HL-60 (cell line): ENCODE measurements around the gene NENF.

Source experiments
- DNase-seq, 2 experiments: peaks; one replicate each; pipeline ENCODE4 v3.0.0-alpha.2; 2010 to 2020; ENCODE audit warnings: low read depth in 1 of 2, low spot score in 1 of 2
- H3K27ac ChIP-seq: fragments of 250-450 bp; sonication (Bioruptor Pico); replicated peaks from 2 replicates; pipeline ENCODE4 v1.5.1; 2020; ENCODE audit warnings: mild to moderate bottlenecking, moderate library complexity
- H3K27me3 ChIP-seq: fragments of 250-450 bp; sonication (Bioruptor Pico); 2 replicates; pipeline ENCODE4 v1.5.1; 2021; ENCODE audit warnings: mild to moderate bottlenecking, moderate library complexity; ENCODE audit not compliant: insufficient read depth, poor library complexity, severe bottlenecking
- H3K4me3 ChIP-seq: replicated peaks from 2 replicates; pipeline ENCODE4 v1.5.1; 2011; ENCODE audit warnings: mild to moderate bottlenecking, control low read depth, low read length; ENCODE audit not compliant: insufficient read depth
- CTCF ChIP-seq: IDR thresholded peaks from one replicate; pipeline ENCODE4 v1.5.1; 2011; ENCODE audit warnings: low read length, control low read depth, inconsistent platforms; ENCODE audit not compliant: insufficient read depth
- GABPA ChIP-seq: IDR thresholded peaks from 2 replicates; pipeline ENCODE4 v1.6.1; 2012; ENCODE audit warnings: low read depth
- POLR2AphosphoS5 ChIP-seq: IDR thresholded peaks from 2 replicates; pipeline ENCODE4 v1.6.1; 2012; ENCODE audit warnings: low read depth
- SPI1 ChIP-seq: IDR thresholded peaks from 2 replicates; pipeline ENCODE4 v1.6.1; 2012; ENCODE audit warnings: low read depth, mild to moderate bottlenecking, borderline replicate concordance
- TF ChIP-seq, protein P1 (sequence below): IDR thresholded peaks from 2 replicates; pipeline ENCODE4 v1.6.1; 2012; ENCODE audit warnings: low read depth; ENCODE audit not compliant: insufficient replicate concordance

The NENF gene

DNA sequence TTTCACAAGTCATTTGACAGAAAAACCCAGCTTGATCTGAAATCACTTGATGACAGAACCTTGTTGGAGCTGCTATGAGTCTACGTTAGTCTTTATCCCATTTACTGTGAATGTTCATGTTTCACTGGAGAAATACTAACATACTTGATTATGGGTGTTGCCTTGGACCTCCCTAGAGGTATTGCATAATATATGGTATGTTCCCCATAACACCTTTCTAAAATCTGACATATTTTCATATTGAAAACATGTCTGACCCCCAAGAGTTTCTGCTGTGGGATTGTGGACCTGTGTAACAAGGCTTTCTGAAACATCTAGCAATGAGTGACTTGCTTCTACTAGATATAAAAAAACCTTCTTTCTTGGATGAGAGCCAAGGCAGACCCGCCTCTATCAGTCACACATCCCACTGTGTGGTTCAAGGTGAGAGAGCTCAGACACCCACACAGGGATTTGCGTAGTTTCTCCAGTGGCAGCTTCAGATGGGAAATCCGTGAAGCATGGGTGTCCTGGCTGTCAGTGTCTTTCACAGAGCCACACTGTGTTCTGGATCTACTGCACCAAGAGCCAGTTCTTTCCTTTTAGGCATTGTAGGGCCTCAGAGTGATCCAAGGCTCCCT, 4.6 kb downstream of the NENF start:
- TF ChIP-seq CTCF (no peak), POLR2AphosphoS5 (no peak), GABPA (no peak), SPI1 (no peak)
- TF ChIP-seq, protein P1, sequence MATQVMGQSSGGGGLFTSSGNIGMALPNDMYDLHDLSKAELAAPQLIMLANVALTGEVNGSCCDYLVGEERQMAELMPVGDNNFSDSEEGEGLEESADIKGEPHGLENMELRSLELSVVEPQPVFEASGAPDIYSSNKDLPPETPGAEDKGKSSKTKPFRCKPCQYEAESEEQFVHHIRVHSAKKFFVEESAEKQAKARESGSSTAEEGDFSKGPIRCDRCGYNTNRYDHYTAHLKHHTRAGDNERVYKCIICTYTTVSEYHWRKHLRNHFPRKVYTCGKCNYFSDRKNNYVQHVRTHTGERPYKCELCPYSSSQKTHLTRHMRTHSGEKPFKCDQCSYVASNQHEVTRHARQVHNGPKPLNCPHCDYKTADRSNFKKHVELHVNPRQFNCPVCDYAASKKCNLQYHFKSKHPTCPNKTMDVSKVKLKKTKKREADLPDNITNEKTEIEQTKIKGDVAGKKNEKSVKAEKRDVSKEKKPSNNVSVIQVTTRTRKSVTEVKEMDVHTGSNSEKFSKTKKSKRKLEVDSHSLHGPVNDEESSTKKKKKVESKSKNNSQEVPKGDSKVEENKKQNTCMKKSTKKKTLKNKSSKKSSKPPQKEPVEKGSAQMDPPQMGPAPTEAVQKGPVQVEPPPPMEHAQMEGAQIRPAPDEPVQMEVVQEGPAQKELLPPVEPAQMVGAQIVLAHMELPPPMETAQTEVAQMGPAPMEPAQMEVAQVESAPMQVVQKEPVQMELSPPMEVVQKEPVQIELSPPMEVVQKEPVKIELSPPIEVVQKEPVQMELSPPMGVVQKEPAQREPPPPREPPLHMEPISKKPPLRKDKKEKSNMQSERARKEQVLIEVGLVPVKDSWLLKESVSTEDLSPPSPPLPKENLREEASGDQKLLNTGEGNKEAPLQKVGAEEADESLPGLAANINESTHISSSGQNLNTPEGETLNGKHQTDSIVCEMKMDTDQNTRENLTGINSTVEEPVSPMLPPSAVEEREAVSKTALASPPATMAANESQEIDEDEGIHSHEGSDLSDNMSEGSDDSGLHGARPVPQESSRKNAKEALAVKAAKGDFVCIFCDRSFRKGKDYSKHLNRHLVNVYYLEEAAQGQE: no peak
- DNase-seq: no peak

DNA sequence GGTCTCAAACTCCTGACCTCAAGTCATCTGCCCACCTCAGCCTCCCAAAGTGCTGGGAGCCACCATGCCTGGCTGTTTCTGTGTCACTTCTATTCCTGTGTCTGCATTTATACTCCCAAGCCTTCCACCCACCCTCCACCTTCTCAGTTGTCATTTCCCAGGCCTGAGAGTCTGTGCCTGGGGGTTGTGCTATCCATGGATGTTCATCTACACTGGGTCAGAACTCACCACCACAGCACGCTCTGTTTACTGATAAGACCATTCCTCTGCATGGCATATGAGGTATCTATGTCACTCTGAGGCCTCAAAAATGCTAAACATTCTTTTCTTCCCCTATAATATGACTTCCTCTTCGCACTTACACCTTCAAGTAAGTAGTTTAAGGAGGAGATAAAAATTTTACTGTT, 6.1 kb downstream of the NENF start:
- Histone ChIP-seq H3K4me3 (no peak overlapping the region), H3K27ac (no peak overlapping the region), H3K27me3 (no peaks in the 10 kb centered on the region)
- TF ChIP-seq, protein P1: no peak
- peak; percentile 27; the same call in 1 of the 2 replicates for TF ChIP-seq SPI1
- no peak for DNase-seq

More for the DNA sequence above, 4.6 kb downstream of the NENF start:
- H3K27ac ChIP-seq: no peak overlapping the region
- no peak overlapping the region for H3K4me3 ChIP-seq
- no peaks in the 10 kb centered on the region for H3K27me3 ChIP-seq

- TF ChIP-seq GABPA (no peak), CTCF (no peak), SPI1 (no peak), POLR2AphosphoS5 (no peak)
- TF ChIP-seq, protein P1: no peak
- no peak overlapping the region for H3K27ac ChIP-seq
- DNase-seq: no peak
- H3K4me3 ChIP-seq: no peak overlapping the region
- no peaks in the 10 kb centered on the region for H3K27me3 ChIP-seq
These were observed 7.7 kb downstream of the NENF start for GRCh38 chr1:212440419-212440818.
